Suprapubic skin (tissue), 4 donors: ENCODE results near the gene LIN28B. TPM values are rescaled to one million over a fixed set of nuclear protein-coding genes. Genes with fewer than 3 reads are reported as not detected.

Experiments
- DNase-seq, 2 donors: peaks; one replicate each; pipeline ENCODE4 v3.0.0-alpha.2; 2019; ENCODE audit warnings: low spot score in 2 of 2
- H3K27ac ChIP-seq: fragments of 200-600 bp; sonication (generic); one replicate; pipeline ENCODE4 v1.5.1; 2019
- H3K27me3 ChIP-seq: fragments of 200-600 bp; sonication (generic); one replicate; pipeline ENCODE4 v1.5.1; 2019
- H3K36me3 ChIP-seq: fragments of 200-600 bp; sonication (generic); one replicate; pipeline ENCODE4 v1.5.1; 2019
- H3K4me1 ChIP-seq: fragments of 200-600 bp; sonication (generic); one replicate; pipeline ENCODE4 v1.5.1; 2019
- H3K4me3 ChIP-seq: fragments of 200-600 bp; sonication (generic); one replicate; pipeline ENCODE4 v1.5.1; 2019; ENCODE audit warnings: mild to moderate bottlenecking
- H3K9me3 ChIP-seq: fragments of 200-600 bp; sonication (generic); one replicate; pipeline ENCODE4 v1.5.1; 2019
- CTCF ChIP-seq, 2 donors: fragments of 200-600 bp in 1 of 2; fragments of 450-650 bp in 1 of 2; sonication (generic) in 1 of 2; IDR thresholded peaks; one replicate each; pipeline ENCODE4 v1.5.1; 2016 to 2019; ENCODE audit warnings: antibody characterized with exemption in 2 of 2, mild to moderate bottlenecking in 1 of 2, moderate library complexity in 1 of 2
- EP300 ChIP-seq: sonication (generic); formaldehyde crosslinking; IDR thresholded peaks from one replicate; pipeline ENCODE4 v1.6.1; 2017; ENCODE audit warnings: antibody characterized with exemption
- POLR2A ChIP-seq, 2 donors: fragments of 450-650 bp; IDR thresholded peaks; one replicate each; pipeline ENCODE4 v1.6.1; 2017; ENCODE audit warnings: antibody characterized with exemption in 2 of 2, mild to moderate bottlenecking in 2 of 2, moderate library complexity in 2 of 2
- POLR2AphosphoS5 ChIP-seq, 3 donors: sonication (generic); formaldehyde crosslinking; IDR thresholded peaks; one replicate each; pipeline ENCODE4 v1.6.1; 2017; ENCODE audit warnings: antibody characterized with exemption in 3 of 3
- WGBS: methylation state at CpG from one replicate; pipeline ENCODE4 v1.1.5; 2018; 5-methylcytosine and 5-hydroxymethylcytosine counted together
- total RNA-seq, 4 donors: library from RNA; depleted of rRNA; stranded (reverse); fragments of >200 nt; gene quantifications; one replicate each; pipeline ENCODE4 v1.1.0, GENCODE V29; 2016

Gene LIN28B
- total RNA-seq, 4 donors from 2014 or later, result not detected

- Histone ChIP-seq H3K36me3 (no peaks in the 10 kb centered on the region), H3K9me3 (no peaks in the 10 kb centered on the region), H3K27me3 (no peaks in the 10 kb centered on the region), H3K4me3 (no peak overlapping the region), H3K4me1 (no peaks in the 10 kb centered on the region), H3K27ac (no peak overlapping the region)
- TF ChIP-seq POLR2A (IDR thresholded peaks at IDR 0.05) (no peak), CTCF (IDR thresholded peaks at IDR 0.05) (no peak), EP300 (no peak), POLR2AphosphoS5 (IDR thresholded peaks at IDR 0.05) (no peak)
- DNase-seq, result no peak
- 77% methylated on average over 1 of the region's 1 CpG for WGBS
Measured at GRCh38 chr6:105034470-105034869, 77.6 kb downstream of the LIN28B start.

- Histone ChIP-seq H3K4me3 (no peak overlapping the region), H3K27ac (no peak overlapping the region), H3K4me1 (no peaks in the 10 kb centered on the region), H3K27me3 (no peaks in the 10 kb centered on the region), H3K36me3 (no peaks in the 10 kb centered on the region), H3K9me3 (no peaks in the 10 kb centered on the region)
- TF ChIP-seq EP300, result no peak
- no peak for TF ChIP-seq POLR2AphosphoS5 (IDR thresholded peaks at IDR 0.05)
- TF ChIP-seq POLR2A (IDR thresholded peaks at IDR 0.05), result no peak
- no peak for TF ChIP-seq CTCF (IDR thresholded peaks at IDR 0.05)
- DNase-seq, result no peak
Measured at GRCh38 chr6:105035299-105035698, 78.4 kb downstream of the LIN28B start.

- Histone ChIP-seq H3K9me3 (no peaks in the 10 kb centered on the region), H3K36me3 (no peaks in the 10 kb centered on the region), H3K4me1 (no peaks in the 10 kb centered on the region), H3K4me3 (no peak overlapping the region), H3K27ac (no peak overlapping the region), H3K27me3 (no peaks in the 10 kb centered on the region)
- WGBS, result 94% methylated on average over 1 of the region's 1 CpG
- no peak for TF ChIP-seq CTCF (IDR thresholded peaks at IDR 0.05)
- DNase-seq, result no peak
Measured at GRCh38 chr6:105036351-105036750, 79.4 kb downstream of the LIN28B start.

- WGBS, result 71% methylated on average over 2 of the region's 2 CpGs
- Histone ChIP-seq H3K4me3 (no peak overlapping the region), H3K36me3 (no peaks in the 10 kb centered on the region), H3K4me1 (no peaks in the 10 kb centered on the region), H3K9me3 (no peaks in the 10 kb centered on the region), H3K27ac (no peak overlapping the region), H3K27me3 (no peaks in the 10 kb centered on the region)
- DNase-seq, result no peak
- no peak for TF ChIP-seq EP300
- TF ChIP-seq CTCF (IDR thresholded peaks at IDR 0.05), result no peak
- no peak for TF ChIP-seq POLR2A (IDR thresholded peaks at IDR 0.05)
- TF ChIP-seq POLR2AphosphoS5 (IDR thresholded peaks at IDR 0.05), result no peak
Measured at GRCh38 chr6:105038259-105038658, 81.4 kb downstream of the LIN28B start.

GRCh38 chr6:105041880-105042279, 85.0 kb downstream of the LIN28B start:
- no peaks in the 10 kb centered on the region for H3K27me3 ChIP-seq
- DNase-seq, result no peak
- TF ChIP-seq POLR2A (IDR thresholded peaks at IDR 0.05), result no peak
- TF ChIP-seq EP300, result no peak
- no peak for TF ChIP-seq POLR2AphosphoS5 (IDR thresholded peaks at IDR 0.05)
- TF ChIP-seq CTCF (IDR thresholded peaks at IDR 0.05), result no peak
- no peaks in the 10 kb centered on the region for H3K36me3 ChIP-seq
- no peak overlapping the region for H3K27ac ChIP-seq
- no peaks in the 10 kb centered on the region for H3K9me3 ChIP-seq
- WGBS, result 77% methylated on average over 2 of the region's 2 CpGs
- no peaks in the 10 kb centered on the region for H3K4me1 ChIP-seq
- no peak overlapping the region for H3K4me3 ChIP-seq
